SK-N-SH treated with all-trans-retinoic acid at 6 μM for 48 hours (cell line): ENCODE results near the gene FAM135A.

Source experiments
- ARNTL ChIP-seq: fragments of 450-650 bp; formaldehyde crosslinking; IDR thresholded peaks from 2 replicates; pipeline ENCODE4 v1.5.0; 2020; ENCODE audit warnings: low read depth, mild to moderate bottlenecking, moderate library complexity, borderline replicate concordance
- BACH2 ChIP-seq: fragments of 250-450 bp; sonication (Bioruptor Pico); IDR thresholded peaks from 2 replicates; pipeline ENCODE4 v1.9.0; 2021; ENCODE audit warnings: mild to moderate bottlenecking, borderline replicate concordance
- ESRRG ChIP-seq: fragments of 250-450 bp; sonication (Bioruptor Pico); IDR thresholded peaks from 2 replicates; pipeline ENCODE4 v1.6.1; 2021; ENCODE audit warnings: mild to moderate bottlenecking
- ISL1 ChIP-seq: fragments of 250-450 bp; sonication (Bioruptor Pico); IDR thresholded peaks from 2 replicates; pipeline ENCODE4 v2.1.2; 2022; ENCODE audit warnings: mild to moderate bottlenecking, moderate library complexity
- PATZ1 ChIP-seq: fragments of 250-450 bp; sonication (Bioruptor Pico); IDR thresholded peaks from 2 replicates; pipeline ENCODE4 v1.8.0; 2020; ENCODE audit warnings: mild to moderate bottlenecking, moderate library complexity, borderline replicate concordance
- SNAI2 ChIP-seq: fragments of 250-450 bp; sonication (Bioruptor Pico); IDR thresholded peaks from 2 replicates; pipeline ENCODE4 v1.5.0; 2020; ENCODE audit warnings: mild to moderate bottlenecking, moderate library complexity
- TCF4 ChIP-seq: fragments of 250-450 bp; sonication (Bioruptor Pico); IDR thresholded peaks from 2 replicates; pipeline ENCODE4 v1.8.0; 2021; ENCODE audit warnings: mild to moderate bottlenecking, moderate library complexity, borderline replicate concordance
- ZC3H10 ChIP-seq: fragments of 250-450 bp; sonication (Bioruptor Pico); IDR thresholded peaks from 2 replicates; pipeline ENCODE4 v1.5.1; 2021; ENCODE audit warnings: mild to moderate bottlenecking, moderate library complexity
- ZFP30 ChIP-seq: fragments of 450-650 bp; formaldehyde crosslinking; IDR thresholded peaks from 2 replicates; pipeline ENCODE4 v1.5.0; 2022; ENCODE audit warnings: mild to moderate bottlenecking, moderate library complexity
- ZNF70 ChIP-seq: fragments of 450-650 bp; formaldehyde crosslinking; IDR thresholded peaks from 2 replicates; pipeline ENCODE4 v1.5.0; 2020; ENCODE audit warnings: mild to moderate bottlenecking, moderate library complexity

DNA sequence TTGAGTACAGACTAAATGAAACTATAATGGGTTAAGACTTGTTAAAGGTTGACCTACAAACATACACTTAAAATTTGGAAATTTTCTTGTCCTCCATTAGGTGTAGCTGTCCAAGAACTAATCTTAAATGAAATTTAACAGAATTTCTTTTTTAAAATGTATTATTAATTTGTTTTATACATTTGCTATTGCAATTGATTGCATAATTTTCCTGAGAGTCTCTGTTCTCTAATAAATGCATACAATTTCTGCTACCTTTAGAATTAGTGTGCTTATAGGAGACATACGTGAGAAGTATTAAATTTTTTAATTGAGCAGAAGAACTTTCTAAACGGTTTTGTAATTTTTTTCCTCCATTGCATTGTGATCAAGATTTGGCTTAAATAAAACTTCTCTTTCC, 1.5 kb downstream of the FAM135A start:
- TF ChIP-seq ZFP30 (CRISPR knock-in tag), result no peak
- TF ChIP-seq TCF4 (CRISPR knock-in tag), result no peak
- TF ChIP-seq SNAI2 (CRISPR knock-in tag), result no peak
- no peak for TF ChIP-seq BACH2
- no peak for TF ChIP-seq PATZ1 (CRISPR knock-in tag)
- no peak for TF ChIP-seq ZC3H10 (CRISPR knock-in tag)
- TF ChIP-seq ESRRG, result no peak
- TF ChIP-seq ISL1 (CRISPR knock-in tag), result no peak
- TF ChIP-seq ZNF70 (CRISPR knock-in tag), result no peak
- no peak for TF ChIP-seq ARNTL (CRISPR knock-in tag)
